K562 (cell line): ENCODE measurements around the gene WNT7A. TPM values are rescaled to one million over a fixed set of nuclear protein-coding genes. Genes with fewer than 3 reads are reported as not detected.

Experiments used
- ATAC-seq: fragments of 200-7000 bp; cut with Tn5 transposase; 3 replicates; pipeline ENCODE4 v1.9.1; 2020; ENCODE audit warnings: moderate library complexity
- BruUV-seq: library from RNA; stranded (reverse); fragments of 400-500 nt; replicated peaks from 2 replicates; lab custom pipeline; 2021; lab: Mats Ljungman, UMichigan
- CTCF ChIA-PET: fragments of 300-600 bp; formaldehyde crosslinking; extraction: SDS; loops from one replicate; lab custom pipeline; 2021; ENCODE audit warnings: low intra/inter-chr PET ratio; lab: Yijun Ruan, JAX
- POLR2A ChIA-PET: fragments of 300-600, 350-650 bp; sonication (Branson Sonifier 250); formaldehyde crosslinking; extraction: SDS; loops from one replicate; lab custom pipeline; 2021; ENCODE audit warnings: antibody characterized with exemption, inconsistent platforms; lab: Yijun Ruan, JAX
- DNase-seq, 4 experiments: peaks; one replicate each; pipeline versions ENCODE4 v3.0.0 to v3.0.0-alpha.2; 2011 to 2018; ENCODE audit warnings: low spot score in 3 of 4, mixed read lengths in 3 of 4; ENCODE audit errors: extremely low read depth in 1 of 4
- FAIRE-seq: peaks from 2 replicates; lab custom pipeline; 2011; peaks lifted over from hg19 to GRCh38; lab: Jason Lieb, UNC
- H2AFZ ChIP-seq: 2 replicates; pipeline ENCODE4 v1.6.0; 2011; ENCODE audit warnings: low read depth, low read length, control low read depth, inconsistent platforms
- H3K27ac ChIP-seq: fragments of 200-600 bp; 3 replicates; pipeline ENCODE4 v1.8.0; 2011; ENCODE audit warnings: low read depth, mild to moderate bottlenecking, control low read depth, inconsistent platforms, low read length, moderate library complexity, mixed read lengths; ENCODE audit errors: extremely low read depth
- H3K27me3 ChIP-seq, 2 experiments: fragments of 300-600 bp in 1 of 2; 2 replicates in 1 of 2; 3 replicates in 1 of 2; pipeline versions ENCODE4 v1.6.0 to v1.8.0; 2011; ENCODE audit warnings: inconsistent platforms in 2 of 2, low read length in 2 of 2, mild to moderate bottlenecking in 1 of 2, mixed read lengths in 1 of 2, moderate library complexity in 1 of 2; ENCODE audit not compliant: control insufficient read depth in 2 of 2, insufficient read depth in 2 of 2
- H3K36me3 ChIP-seq: fragments of 300-600 bp; 3 replicates; pipeline ENCODE4 v1.8.0; 2011; ENCODE audit warnings: mild to moderate bottlenecking, low read length, inconsistent platforms; ENCODE audit not compliant: control insufficient read depth, insufficient read depth
- H3K4me1 ChIP-seq, 2 experiments: fragments of 200-600 bp in 1 of 2; replicated peaks in 1 of 2; 2 replicates in 1 of 2; 3 replicates in 1 of 2; pipeline versions ENCODE4 v1.5.1 to v1.8.0; 2011; ENCODE audit warnings: inconsistent platforms in 2 of 2, low read length in 2 of 2, mild to moderate bottlenecking in 1 of 2, mixed read lengths in 1 of 2, moderate library complexity in 1 of 2; ENCODE audit not compliant: control insufficient read depth in 2 of 2, insufficient read depth in 2 of 2
- H3K4me2 ChIP-seq: 2 replicates; pipeline ENCODE4 v1.6.1; 2011; ENCODE audit warnings: low read length, control low read depth, inconsistent platforms, mixed read lengths; ENCODE audit not compliant: insufficient read depth
- H3K4me3 ChIP-seq: fragments of 200-600 bp; sonication (generic), shearing (Covaris generic); 2 replicates; pipeline ENCODE4 v1.5.1; 2016; ENCODE audit warnings: control low read depth, inconsistent platforms
- H3K79me2 ChIP-seq: fragments of 200-600 bp; 3 replicates; pipeline ENCODE4 v1.8.0; 2011; ENCODE audit warnings: low read length, inconsistent platforms; ENCODE audit not compliant: control insufficient read depth, insufficient read depth
- H3K9ac ChIP-seq, 2 experiments: 2 replicates each; pipeline versions ENCODE4 v1.6.0 to v1.6.1; 2011; ENCODE audit warnings: low read depth in 2 of 2, low read length in 2 of 2, control low read depth in 1 of 2, inconsistent platforms in 1 of 2, mild to moderate bottlenecking in 1 of 2, mixed read lengths in 1 of 2; ENCODE audit not compliant: insufficient read depth in 1 of 2
- H3K9me1 ChIP-seq: one replicate; pipeline ENCODE4 v1.6.0; 2011; ENCODE audit warnings: inconsistent platforms, mild to moderate bottlenecking, low read length, moderate library complexity; ENCODE audit not compliant: control insufficient read depth, insufficient read depth
- H3K9me3 ChIP-seq: replicated peaks from 2 replicates; pipeline ENCODE4 v1.5.1; 2011; ENCODE audit warnings: low read depth, low read length, inconsistent platforms; ENCODE audit not compliant: control insufficient read depth, insufficient read depth
- H4K20me1 ChIP-seq: replicated peaks from 2 replicates; pipeline ENCODE4 v1.6.1; 2011; ENCODE audit warnings: low read length, inconsistent platforms, mixed read lengths; ENCODE audit not compliant: control insufficient read depth, insufficient read depth
- FIP1L1 ChIP-seq: fragments of 200-400 bp; formaldehyde crosslinking; IDR thresholded peaks from 2 replicates; pipeline ENCODE4 v1.6.1; 2018; ENCODE audit warnings: mild to moderate bottlenecking, low read depth, low read length; ENCODE audit not compliant: poor library complexity, severe bottlenecking
- NFIC ChIP-seq: fragments of 450-650 bp; IDR thresholded peaks from 2 replicates; pipeline ENCODE4 v1.6.1; 2017; ENCODE audit warnings: mild to moderate bottlenecking, inconsistent platforms
- ZNF3 ChIP-seq: fragments of 250-450 bp; sonication (Bioruptor Pico); IDR thresholded peaks from 2 replicates; pipeline ENCODE4 v1.5.0; 2021; ENCODE audit warnings: mild to moderate bottlenecking, moderate library complexity
- ZNF311 ChIP-seq: fragments of 250-450 bp; sonication (Bioruptor Pico); IDR thresholded peaks from 2 replicates; pipeline ENCODE4 v1.4.0; 2020; ENCODE audit warnings: mild to moderate bottlenecking, moderate library complexity
- whole genome bisulfite sequencing: fragments of 100-300 bp; shearing (Covaris generic); methylation state at CpG from one replicate; pipeline ENCODE4 v1.1.6; 2016; ENCODE audit warnings: low coverage, mixed read lengths; ENCODE audit not compliant: insufficient coverage; ENCODE audit errors: missing lambda C conversion rate; 5-methylcytosine and 5-hydroxymethylcytosine counted together
- in situ Hi-C: fragments of 300-500 bp; cut with MboI; formaldehyde crosslinking; loops from 4 replicates; pipeline ENCODE4 v1.15.0; 2018; ENCODE audit warnings: inconsistent platforms, mixed read lengths
- intact Hi-C: fragments of 100-400 bp; cut with micrococcal nuclease; formaldehyde crosslinking; loops from 2 replicates; pipeline ENCODE4 v1.14.2; 2022
- polyA plus RNA-seq, 8 experiments: library from polyadenylated mRNA; depleted of rRNA in 4 of 8; stranded (reverse) in 5 of 8; unstranded in 3 of 8; fragments of >200 nt; fragmentation: Nextera tagmentation in 2 of 8; fragmentation: Illumina TruSeq in 1 of 8; extraction: Ambion mirVana in 2 of 8; extraction: Trizol in 1 of 8; gene quantifications; 2 replicates each; pipeline versions ENCODE4 v1.2.1 to v1.2.3, GENCODE V29; 2011 to 2014; ENCODE audit warnings: inconsistent platforms in 1 of 8, missing spikeins in 1 of 8
- total RNA-seq, 7 experiments: library from RNA; depleted of rRNA in 6 of 7; stranded (reverse); fragments of >200 nt in 6 of 7; fragmentation: Illumina TruSeq in 2 of 7; extraction: Trizol in 2 of 7; gene quantifications; 2 replicates each; pipeline versions ENCODE4 v1.2.1 to v1.2.3, GENCODE V29; 2011 to 2021; ENCODE audit warnings: low replicate concordance in 1 of 7
- TF ChIP-seq, protein P1 (sequence below): fragments of 450-650 bp; IDR thresholded peaks from 2 replicates; pipeline ENCODE4 v1.6.1; 2016; ENCODE audit warnings: low read depth
- TF ChIP-seq, protein P2 (sequence below): fragments of 250-450 bp; sonication (Bioruptor Pico); IDR thresholded peaks from 2 replicates; pipeline ENCODE4 v1.4.0; 2020; ENCODE audit warnings: mild to moderate bottlenecking

Gene WNT7A
- total and polyA plus RNA-seq, 9 of the 15 experiments (the other 6 are each of a cell fraction or from before 2014, with no cell fraction given), result 0.03 TPM; not detected in 8

DNA sequence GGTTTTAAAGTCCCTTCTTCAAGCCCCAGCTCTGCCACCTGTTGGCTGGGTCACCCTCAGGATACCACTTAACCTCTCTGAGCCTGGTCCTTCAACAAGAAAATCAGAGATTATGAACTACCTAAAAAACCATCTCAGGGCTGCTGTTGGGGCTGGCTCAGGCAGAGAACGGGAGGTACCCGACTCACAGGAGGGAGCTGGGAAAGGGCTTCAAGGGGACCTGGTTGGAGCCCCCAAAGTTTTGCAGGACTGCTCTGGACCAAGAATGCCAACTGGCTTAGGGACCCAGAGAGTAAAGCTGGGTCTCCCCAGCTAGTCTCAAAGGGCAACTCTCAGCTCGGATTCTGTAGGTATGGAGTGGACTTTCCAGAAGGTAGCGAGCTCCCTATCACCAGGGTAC, 41.5 kb downstream of the WNT7A start:
- H3K4me3 ChIP-seq, result no peak overlapping the region
- H3K27me3 ChIP-seq, result peaks cover 10 to 62% of the 10 kb centered on the region in 2 experiments; a peak in 4 of 5 replicates
- in situ Hi-C loops (no loop called here), intact Hi-C loops (no loop called here)
- H3K27ac ChIP-seq, result no peak overlapping the region
- no TSS peak for BruUV-seq
- H4K20me1 ChIP-seq, result peaks cover 4% of the 10 kb centered on the region
- H3K9me1 ChIP-seq, result no peaks in the 10 kb centered on the region
- ChIA-PET POLR2A (interaction anchor here (1.0 to 1.7 kb wide), 3 partner anchors 10 to 13 kb away, joined by 3 to 6 read pairs (median 3); no protein-coding TSS in a partner anchor), CTCF (no interaction called here)
- 2% methylated on average over 4 of the region's 4 CpGs for WGBS
- H3K36me3 ChIP-seq, result no peaks in the 10 kb centered on the region
- no peak for FAIRE-seq
- H3K9me3 ChIP-seq, result no peaks in the 10 kb centered on the region
- DNase-seq, result no peak
- H3K4me1 ChIP-seq, result no peaks in the 10 kb centered on the region
- no peak overlapping the region for H3K9ac ChIP-seq
- H2AFZ ChIP-seq, result no peak overlapping the region
- no peak for ATAC-seq
- no peaks in the 10 kb centered on the region for H3K79me2 ChIP-seq
- TF ChIP-seq, protein P1, sequence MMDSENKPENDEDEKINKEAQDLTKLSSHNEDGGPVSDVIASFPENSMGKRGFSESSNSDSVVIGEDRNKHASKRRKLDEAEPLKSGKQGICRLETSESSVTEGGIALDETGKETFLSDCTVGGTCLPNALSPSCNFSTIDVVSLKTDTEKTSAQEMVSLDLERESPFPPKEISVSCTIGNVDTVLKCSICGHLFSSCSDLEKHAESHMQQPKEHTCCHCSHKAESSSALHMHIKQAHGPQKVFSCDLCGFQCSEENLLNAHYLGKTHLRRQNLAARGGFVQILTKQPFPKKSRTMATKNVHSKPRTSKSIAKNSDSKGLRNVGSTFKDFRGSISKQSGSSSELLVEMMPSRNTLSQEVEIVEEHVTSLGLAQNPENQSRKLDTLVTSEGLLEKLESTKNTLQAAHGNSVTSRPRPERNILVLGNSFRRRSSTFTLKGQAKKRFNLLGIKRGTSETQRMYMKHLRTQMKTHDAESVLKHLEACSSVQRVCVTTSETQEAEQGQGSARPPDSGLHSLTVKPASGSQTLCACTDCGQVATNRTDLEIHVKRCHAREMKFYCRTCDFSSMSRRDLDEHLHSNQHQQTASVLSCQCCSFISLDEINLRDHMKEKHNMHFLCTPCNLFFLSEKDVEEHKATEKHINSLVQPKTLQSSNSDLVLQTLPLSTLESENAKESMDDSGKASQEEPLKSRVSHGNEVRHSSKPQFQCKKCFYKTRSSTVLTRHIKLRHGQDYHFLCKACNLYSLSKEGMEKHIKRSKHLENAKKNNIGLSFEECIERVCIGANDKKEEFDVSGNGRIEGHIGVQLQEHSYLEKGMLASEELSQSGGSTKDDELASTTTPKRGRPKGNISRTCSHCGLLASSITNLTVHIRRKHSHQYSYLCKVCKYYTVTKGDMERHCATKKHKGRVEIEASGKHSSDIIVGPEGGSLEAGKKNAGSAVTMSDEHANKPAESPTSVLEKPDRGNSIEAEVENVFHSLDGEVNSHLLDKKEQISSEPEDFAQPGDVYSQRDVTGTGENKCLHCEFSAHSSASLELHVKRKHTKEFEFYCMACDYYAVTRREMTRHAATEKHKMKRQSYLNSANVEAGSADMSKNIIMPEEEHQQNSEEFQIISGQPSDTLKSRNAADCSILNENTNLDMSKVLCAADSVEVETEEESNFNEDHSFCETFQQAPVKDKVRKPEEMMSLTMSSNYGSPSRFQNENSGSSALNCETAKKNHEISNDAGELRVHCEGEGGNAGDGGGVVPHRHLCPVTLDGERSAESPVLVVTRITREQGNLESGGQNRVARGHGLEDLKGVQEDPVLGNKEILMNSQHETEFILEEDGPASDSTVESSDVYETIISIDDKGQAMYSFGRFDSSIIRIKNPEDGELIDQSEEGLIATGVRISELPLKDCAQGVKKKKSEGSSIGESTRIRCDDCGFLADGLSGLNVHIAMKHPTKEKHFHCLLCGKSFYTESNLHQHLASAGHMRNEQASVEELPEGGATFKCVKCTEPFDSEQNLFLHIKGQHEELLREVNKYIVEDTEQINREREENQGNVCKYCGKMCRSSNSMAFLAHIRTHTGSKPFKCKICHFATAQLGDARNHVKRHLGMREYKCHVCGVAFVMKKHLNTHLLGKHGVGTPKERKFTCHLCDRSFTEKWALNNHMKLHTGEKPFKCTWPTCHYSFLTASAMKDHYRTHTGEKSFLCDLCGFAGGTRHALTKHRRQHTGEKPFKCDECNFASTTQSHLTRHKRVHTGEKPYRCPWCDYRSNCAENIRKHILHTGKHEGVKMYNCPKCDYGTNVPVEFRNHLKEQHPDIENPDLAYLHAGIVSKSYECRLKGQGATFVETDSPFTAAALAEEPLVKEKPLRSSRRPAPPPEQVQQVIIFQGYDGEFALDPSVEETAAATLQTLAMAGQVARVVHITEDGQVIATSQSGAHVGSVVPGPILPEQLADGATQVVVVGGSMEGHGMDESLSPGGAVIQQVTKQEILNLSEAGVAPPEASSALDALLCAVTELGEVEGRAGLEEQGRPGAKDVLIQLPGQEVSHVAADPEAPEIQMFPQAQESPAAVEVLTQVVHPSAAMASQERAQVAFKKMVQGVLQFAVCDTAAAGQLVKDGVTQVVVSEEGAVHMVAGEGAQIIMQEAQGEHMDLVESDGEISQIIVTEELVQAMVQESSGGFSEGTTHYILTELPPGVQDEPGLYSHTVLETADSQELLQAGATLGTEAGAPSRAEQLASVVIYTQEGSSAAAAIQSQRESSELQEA, result no peak
- TF ChIP-seq ZNF311 (no peak), NFIC (no peak), ZNF3 (CRISPR knock-in tag) (no peak), FIP1L1 (no peak)
- TF ChIP-seq, protein P2, sequence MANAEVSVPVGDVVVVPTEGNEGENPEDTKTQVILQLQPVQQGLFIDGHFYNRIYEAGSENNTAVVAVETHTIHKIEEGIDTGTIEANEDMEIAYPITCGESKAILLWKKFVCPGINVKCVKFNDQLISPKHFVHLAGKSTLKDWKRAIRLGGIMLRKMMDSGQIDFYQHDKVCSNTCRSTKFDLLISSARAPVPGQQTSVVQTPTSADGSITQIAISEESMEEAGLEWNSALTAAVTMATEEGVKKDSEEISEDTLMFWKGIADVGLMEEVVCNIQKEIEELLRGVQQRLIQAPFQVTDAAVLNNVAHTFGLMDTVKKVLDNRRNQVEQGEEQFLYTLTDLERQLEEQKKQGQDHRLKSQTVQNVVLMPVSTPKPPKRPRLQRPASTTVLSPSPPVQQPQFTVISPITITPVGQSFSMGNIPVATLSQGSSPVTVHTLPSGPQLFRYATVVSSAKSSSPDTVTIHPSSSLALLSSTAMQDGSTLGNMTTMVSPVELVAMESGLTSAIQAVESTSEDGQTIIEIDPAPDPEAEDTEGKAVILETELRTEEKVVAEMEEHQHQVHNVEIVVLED (CRISPR knock-in tag), result no peak
- H3K4me2 ChIP-seq, result no peak overlapping the region
